CD4-positive, alpha-beta T cell (primary cell): ENCODE data around the gene CNDP2. TPM values are rescaled to one million over a fixed set of nuclear protein-coding genes. Genes with fewer than 3 reads are reported as not detected.

Experiments
- ATAC-seq: fragments of 200-7000 bp; cut with Tn5 transposase; one replicate; pipeline ENCODE4 v1.10.0; 2022; ENCODE audit warnings: mild to moderate bottlenecking; ENCODE audit not compliant: poor library complexity
- CTCF ChIA-PET: fragments of 350-600 bp; sonication (Branson Sonifier 250); formaldehyde crosslinking; loops from one replicate; lab custom pipeline; 2021; ENCODE audit warnings: antibody characterized with exemption, inconsistent platforms; lab: Charles Lee
- POLR2A ChIA-PET: fragments of 350-600 bp; sonication (Branson Sonifier 250); formaldehyde crosslinking; loops from one replicate; lab custom pipeline; 2021; ENCODE audit warnings: antibody characterized with exemption, inconsistent platforms; lab: Charles Lee
- DNase-seq, 14 experiments: peaks; one replicate each; pipeline ENCODE4 v3.0.0-alpha.2; 2013 to 2020; ENCODE audit warnings: mixed read lengths in 2 of 14
- H3K27ac ChIP-seq, 2 donors: one replicate each; pipeline versions ENCODE4 v1.5.1 to v1.7.0; 2013; ENCODE audit warnings: low read length in 2 of 2, low read depth in 1 of 2, mild to moderate bottlenecking in 1 of 2
- H3K27me3 ChIP-seq, 2 experiments: 1 replicate in 1 of 2; 2 replicates in 1 of 2; pipeline versions ENCODE4 v1.6.1 to v1.7.0; 2013; ENCODE audit warnings: low read length in 2 of 2, control low read depth in 1 of 2, mild to moderate bottlenecking in 1 of 2, moderate library complexity in 1 of 2; ENCODE audit not compliant: insufficient read depth in 2 of 2, control insufficient read depth in 1 of 2
- H3K36me3 ChIP-seq: one replicate; pipeline ENCODE4 v1.6.1; 2013; ENCODE audit warnings: low read length, control low read depth; ENCODE audit not compliant: insufficient read depth
- H3K4me1 ChIP-seq: one replicate; pipeline ENCODE4 v1.6.1; 2013; ENCODE audit warnings: low read length, control low read depth; ENCODE audit not compliant: insufficient read depth
- H3K4me3 ChIP-seq: one replicate; pipeline ENCODE4 v1.5.1; 2013; ENCODE audit warnings: mild to moderate bottlenecking, low read length, moderate library complexity
- H3K9me3 ChIP-seq, 2 experiments: 1 replicate in 1 of 2; 2 replicates in 1 of 2; pipeline versions ENCODE4 v1.6.1 to v1.7.0; 2013; ENCODE audit warnings: low read length in 2 of 2, mild to moderate bottlenecking in 2 of 2, control low read depth in 1 of 2, moderate library complexity in 1 of 2; ENCODE audit not compliant: control insufficient read depth in 1 of 2, insufficient read depth in 1 of 2
- H3K27ac Mint-ChIP-seq: one replicate; pipeline ENCODE4 v1.8.0; 2020; ENCODE audit warnings: mixed read lengths
- H3K27me3 Mint-ChIP-seq: one replicate; pipeline ENCODE4 v1.8.0; 2021; ENCODE audit warnings: mixed read lengths
- H3K36me3 Mint-ChIP-seq: one replicate; pipeline ENCODE4 v1.8.0; 2021; ENCODE audit warnings: low read depth, mixed read lengths
- H3K4me1 Mint-ChIP-seq: one replicate; pipeline ENCODE4 v1.8.0; 2021; ENCODE audit warnings: low read depth, mixed read lengths
- H3K4me3 Mint-ChIP-seq: one replicate; pipeline ENCODE4 v1.8.0; 2020; ENCODE audit warnings: mild to moderate bottlenecking, mixed read lengths
- H3K9me3 Mint-ChIP-seq: one replicate; pipeline ENCODE4 v1.8.0; 2020; ENCODE audit warnings: mixed read lengths
- intact Hi-C, 2 experiments: fragments of 100-400 bp; cut with DNase I in 1 of 2; cut with micrococcal nuclease in 1 of 2; formaldehyde crosslinking; loops; one replicate each; pipeline versions ENCODE4 v1.15.1 to v1.9.0; 2023 to 2025; cut with DNase I, micrococcal nuclease
- total RNA-seq, 174 experiments: library from RNA in 2 of 174; stranded (reverse) in 2 of 174; gene quantifications; one replicate each; pipeline ENCODE4 v1.2.3 and lab custom pipeline; 2021 to 2026
- TF ChIP-seq, protein P1 (sequence below): fragments of 200-600 bp; IDR thresholded peaks from one replicate; pipeline ENCODE4 v1.8.0; 2022; ENCODE audit warnings: antibody characterized with exemption, mild to moderate bottlenecking

Gene CNDP2
- total RNA-seq, 2 experiments from 2014 or later: 75.5 to 75.7 TPM

DNA sequence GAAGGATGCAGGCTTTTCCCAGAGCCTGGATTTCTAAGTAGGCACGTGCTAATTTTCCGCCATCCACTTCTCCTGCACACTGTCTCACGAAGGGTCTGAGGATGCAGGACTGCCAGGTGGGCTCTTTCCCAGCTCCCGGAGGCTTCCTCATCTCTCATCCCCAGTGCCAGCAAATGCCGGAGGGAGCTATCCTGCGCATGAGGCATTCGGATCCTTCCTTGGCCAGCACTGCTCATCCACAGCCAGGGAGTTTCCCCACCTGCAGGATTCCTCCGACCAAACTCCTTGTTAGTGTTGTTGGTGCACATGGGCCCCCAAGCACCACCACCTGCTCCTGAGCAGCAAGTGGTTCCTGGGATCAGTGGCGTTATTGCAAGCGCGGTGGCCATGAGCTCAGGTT is 43.1 kb downstream of the CNDP2 start:
- H3K4me3 Mint-ChIP-seq: no peak overlapping the region
- intact Hi-C loops: no loop called here
- TF ChIP-seq, protein P1, sequence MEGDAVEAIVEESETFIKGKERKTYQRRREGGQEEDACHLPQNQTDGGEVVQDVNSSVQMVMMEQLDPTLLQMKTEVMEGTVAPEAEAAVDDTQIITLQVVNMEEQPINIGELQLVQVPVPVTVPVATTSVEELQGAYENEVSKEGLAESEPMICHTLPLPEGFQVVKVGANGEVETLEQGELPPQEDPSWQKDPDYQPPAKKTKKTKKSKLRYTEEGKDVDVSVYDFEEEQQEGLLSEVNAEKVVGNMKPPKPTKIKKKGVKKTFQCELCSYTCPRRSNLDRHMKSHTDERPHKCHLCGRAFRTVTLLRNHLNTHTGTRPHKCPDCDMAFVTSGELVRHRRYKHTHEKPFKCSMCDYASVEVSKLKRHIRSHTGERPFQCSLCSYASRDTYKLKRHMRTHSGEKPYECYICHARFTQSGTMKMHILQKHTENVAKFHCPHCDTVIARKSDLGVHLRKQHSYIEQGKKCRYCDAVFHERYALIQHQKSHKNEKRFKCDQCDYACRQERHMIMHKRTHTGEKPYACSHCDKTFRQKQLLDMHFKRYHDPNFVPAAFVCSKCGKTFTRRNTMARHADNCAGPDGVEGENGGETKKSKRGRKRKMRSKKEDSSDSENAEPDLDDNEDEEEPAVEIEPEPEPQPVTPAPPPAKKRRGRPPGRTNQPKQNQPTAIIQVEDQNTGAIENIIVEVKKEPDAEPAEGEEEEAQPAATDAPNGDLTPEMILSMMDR: no peak
- ChIA-PET POLR2A (no interaction called here), CTCF (no interaction called here)
- Histone ChIP-seq H3K27me3 (peaks cover 0 to 6% of the 10 kb centered on the region in 2 experiments), H3K4me3 (no peak overlapping the region), H3K9me3 (peaks cover 0 to 3% of the 10 kb centered on the region in 2 experiments), H3K4me1 (peaks cover 3% of the 10 kb centered on the region), H3K27ac (no peak overlapping the region), H3K36me3 (no peaks in the 10 kb centered on the region)
- no peaks in the 10 kb centered on the region for H3K4me1 Mint-ChIP-seq
- no peaks in the 10 kb centered on the region for H3K9me3 Mint-ChIP-seq
- H3K27me3 Mint-ChIP-seq: no peaks in the 10 kb centered on the region
- ATAC-seq: no peak
- no peak for DNase-seq
- H3K27ac Mint-ChIP-seq: no peak overlapping the region
- H3K36me3 Mint-ChIP-seq: no peaks in the 10 kb centered on the region

DNA sequence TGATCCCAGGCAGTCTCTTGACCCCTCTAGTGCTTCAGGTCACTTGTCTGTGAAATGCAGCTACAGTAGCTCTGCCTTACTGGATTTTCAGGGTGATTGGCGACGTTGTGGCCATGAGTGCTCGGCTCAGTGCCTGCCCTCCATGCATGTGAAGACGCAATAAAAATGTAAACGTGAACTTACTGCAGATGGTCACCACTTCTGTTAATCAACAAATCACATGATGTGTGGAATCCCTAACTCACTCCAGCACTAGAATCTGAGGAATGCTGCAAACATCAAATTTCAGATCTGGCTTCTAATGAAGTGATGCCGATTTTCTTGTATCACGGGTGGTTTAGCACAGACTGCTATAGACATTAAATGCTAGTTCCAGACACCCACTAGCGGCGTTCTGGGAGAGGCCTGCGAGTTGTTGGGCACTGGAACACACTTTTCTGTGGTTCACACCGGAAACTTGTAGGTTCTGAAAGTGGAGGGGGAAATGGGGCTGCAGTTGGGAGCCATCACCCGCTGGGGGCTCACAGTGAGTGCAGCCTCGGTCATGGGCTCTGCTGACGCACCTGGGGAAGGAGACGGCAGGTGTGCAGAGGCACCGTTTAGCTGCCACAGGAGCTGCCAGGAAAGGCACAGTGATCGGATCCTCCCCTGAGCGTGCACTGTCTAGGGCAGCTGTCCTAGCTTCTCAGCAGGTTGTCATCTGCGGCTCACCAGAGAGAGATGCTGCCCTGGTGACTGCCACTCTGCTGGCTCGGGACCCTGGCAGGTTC is 44.7 kb downstream of the CNDP2 start:
- no peaks in the 10 kb centered on the region for H3K36me3 Mint-ChIP-seq
- DNase-seq (peak in 1 of 14 experiments; percentile 13), ATAC-seq (no peak)
- TF ChIP-seq, protein P1: no peak
- Histone ChIP-seq H3K9me3 (no peaks in the 10 kb centered on the region), H3K4me1 (peaks cover 3% of the 10 kb centered on the region), H3K4me3 (no peak overlapping the region), H3K27me3 (peaks cover 0 to 2% of the 10 kb centered on the region in 2 experiments), H3K36me3 (no peaks in the 10 kb centered on the region), H3K27ac (no peak overlapping the region)
- ChIA-PET POLR2A (no interaction called here), CTCF (no interaction called here)
- H3K4me3 Mint-ChIP-seq: no peak overlapping the region
- no peak overlapping the region for H3K27ac Mint-ChIP-seq
- no peaks in the 10 kb centered on the region for H3K27me3 Mint-ChIP-seq
- no peaks in the 10 kb centered on the region for H3K4me1 Mint-ChIP-seq
- H3K9me3 Mint-ChIP-seq: no peaks in the 10 kb centered on the region
- intact Hi-C loops: no loop called here

DNA sequence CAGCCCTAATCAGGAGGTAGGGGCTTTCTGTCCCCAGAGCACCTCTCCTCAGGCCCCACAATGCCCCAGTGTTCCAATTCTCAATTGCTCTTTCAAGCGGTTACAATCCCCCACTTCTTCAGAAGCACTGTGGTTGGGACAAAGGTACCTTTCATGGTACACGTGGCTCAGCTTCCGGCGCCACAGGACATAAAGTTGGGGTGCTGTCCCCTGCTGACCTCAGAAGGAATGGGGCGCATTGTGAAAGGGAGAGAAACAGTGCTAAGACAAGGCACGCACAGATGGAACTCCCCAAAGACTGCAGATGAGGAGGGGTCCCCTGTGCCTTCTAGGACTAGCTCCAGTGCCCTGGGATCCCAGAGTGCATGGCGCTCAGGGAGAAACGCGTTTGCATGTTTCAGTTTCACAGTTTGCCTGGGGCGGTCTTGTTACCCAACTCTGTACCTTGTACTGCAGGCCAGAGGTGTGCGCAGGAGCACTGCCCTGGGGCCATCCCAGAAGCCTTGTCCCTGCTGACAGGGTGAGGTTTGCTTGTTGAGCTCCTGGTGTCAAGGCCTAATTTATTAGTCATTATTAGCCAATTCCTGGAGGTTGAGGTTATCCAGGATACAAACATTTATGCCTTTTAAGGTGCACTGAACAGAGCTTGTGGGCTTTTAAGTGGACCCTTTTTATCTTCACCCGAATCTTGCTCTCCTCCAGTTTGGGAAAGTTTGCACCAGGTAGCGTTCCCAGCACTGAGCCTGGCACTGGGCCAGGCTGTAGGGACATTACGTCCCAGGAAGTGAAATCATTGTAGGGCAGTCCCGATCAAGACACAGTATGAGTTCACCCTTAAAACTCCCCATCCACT is 45.8 kb downstream of the CNDP2 start:
- H3K27ac ChIP-seq: no peak overlapping the region
- TF ChIP-seq, protein P1: no peak
- Mint-ChIP-seq H3K27ac (no peak overlapping the region), H3K9me3 (no peaks in the 10 kb centered on the region), H3K27me3 (no peaks in the 10 kb centered on the region), H3K4me1 (no peaks in the 10 kb centered on the region), H3K36me3 (no peaks in the 10 kb centered on the region), H3K4me3 (no peak overlapping the region)
- H3K4me1 ChIP-seq: peaks cover 3% of the 10 kb centered on the region
- CTCF ChIA-PET: no interaction called here
- no peaks in the 10 kb centered on the region for H3K9me3 ChIP-seq
- DNase-seq (no peak), ATAC-seq (no peak)
- POLR2A ChIA-PET: no interaction called here
- no peak overlapping the region for H3K4me3 ChIP-seq
- intact Hi-C loops: no loop called here
- no peaks in the 10 kb centered on the region for H3K36me3 ChIP-seq
- H3K27me3 ChIP-seq: peaks cover 0 to 2% of the 10 kb centered on the region in 2 experiments
